Keratinocyte (primary cell): ENCODE measurements around the gene ASB6. TPM values are rescaled to one million over a fixed set of nuclear protein-coding genes. Genes with fewer than 3 reads are reported as not detected.

Source experiments
- DNase-seq: peaks from one replicate; pipeline ENCODE4 v3.0.0-alpha.2; 2011; ENCODE audit warnings: low read depth, missing footprints, low spot score
- FAIRE-seq: peaks from 2 replicates; lab custom pipeline; 2011; peaks lifted over from hg19 to GRCh38; lab: Jason Lieb, UNC
- H2AFZ ChIP-seq: 2 replicates; pipeline ENCODE4 v1.6.0; 2012; ENCODE audit warnings: low read length, control low read depth, inconsistent platforms; ENCODE audit not compliant: control insufficient read depth
- H3K27ac ChIP-seq: 2 replicates; pipeline ENCODE4 v1.5.1; 2011; ENCODE audit warnings: low read length; ENCODE audit not compliant: control insufficient read depth, insufficient read depth
- H3K27me3 ChIP-seq: 3 replicates; pipeline ENCODE4 v1.6.0; 2011; ENCODE audit warnings: low read length; ENCODE audit not compliant: control insufficient read depth, insufficient read depth; ENCODE audit errors: extremely low read depth
- H3K36me3 ChIP-seq, 2 experiments: 2 replicates in 1 of 2; 3 replicates in 1 of 2; pipeline ENCODE4 v1.5.1; 2011; ENCODE audit warnings: low read length in 2 of 2, mild to moderate bottlenecking in 1 of 2; ENCODE audit not compliant: control insufficient read depth in 2 of 2, insufficient read depth in 2 of 2; ENCODE audit errors: extremely low read depth in 1 of 2
- H3K4me1 ChIP-seq: 3 replicates; pipeline ENCODE4 v1.5.1; 2011; ENCODE audit warnings: low read length; ENCODE audit not compliant: control insufficient read depth, insufficient read depth; ENCODE audit errors: extremely low read depth
- H3K4me2 ChIP-seq: 3 replicates; pipeline ENCODE4 v1.6.0; 2011; ENCODE audit warnings: low read depth, low read length; ENCODE audit not compliant: control insufficient read depth, insufficient read depth; ENCODE audit errors: extremely low read depth
- H3K4me3 ChIP-seq, 3 experiments: fragments of 200-600 bp in 1 of 3; sonication (generic) in 1 of 3; 2 replicates in 2 of 3; 3 replicates in 1 of 3; pipeline ENCODE4 v1.5.1; 2011 to 2016; ENCODE audit warnings: low read length in 3 of 3, mild to moderate bottlenecking in 3 of 3, control low read depth in 2 of 3, inconsistent platforms in 1 of 3, low read depth in 1 of 3, mixed read lengths in 1 of 3, mixed run types in 1 of 3, moderate library complexity in 1 of 3; ENCODE audit not compliant: control insufficient read depth in 2 of 3, insufficient read depth in 2 of 3; ENCODE audit errors: extremely low read depth in 1 of 3
- H3K79me2 ChIP-seq: 2 replicates; pipeline ENCODE4 v1.6.0; 2012; ENCODE audit warnings: low read length; ENCODE audit not compliant: control insufficient read depth, insufficient read depth
- H3K9ac ChIP-seq: 3 replicates; pipeline ENCODE4 v1.6.0; 2011; ENCODE audit warnings: low read length; ENCODE audit not compliant: control insufficient read depth, insufficient read depth; ENCODE audit errors: extremely low read depth
- H3K9me1 ChIP-seq: 3 replicates; pipeline ENCODE4 v1.6.0; 2011; ENCODE audit warnings: low read length; ENCODE audit not compliant: control insufficient read depth, insufficient read depth; ENCODE audit errors: extremely low read depth
- H3K9me3 ChIP-seq: 2 replicates; pipeline ENCODE4 v1.5.1; 2012; ENCODE audit warnings: low read depth, low read length; ENCODE audit not compliant: control insufficient read depth
- H4K20me1 ChIP-seq: 3 replicates; pipeline ENCODE4 v1.6.0; 2011; ENCODE audit warnings: low read length; ENCODE audit not compliant: control insufficient read depth, insufficient read depth; ENCODE audit errors: extremely low read depth
- CTCF ChIP-seq, 3 experiments: IDR thresholded peaks in 1 of 3; conservative IDR thresholded peaks in 1 of 3; optimal IDR thresholded peaks in 1 of 3; 2 replicates in 2 of 3; 3 replicates in 1 of 3; pipeline versions ENCODE3 to v1.5.1; 2011; ENCODE audit warnings: low read length in 3 of 3, mild to moderate bottlenecking in 3 of 3, moderate library complexity in 2 of 3, control low read depth in 1 of 3, inconsistent platforms in 1 of 3; ENCODE audit not compliant: insufficient read depth in 2 of 3; ENCODE audit errors: extremely low read depth in 1 of 3
- EZH2 ChIP-seq: IDR thresholded peaks from one replicate; pipeline ENCODE4 v1.6.1; 2012; ENCODE audit warnings: inconsistent platforms, mild to moderate bottlenecking, low read length, moderate library complexity
- dilution Hi-C: fragments of 300-500 bp; cut with MboI; formaldehyde crosslinking; loops from one replicate; pipeline ENCODE4 v1.7.0; 2020; ENCODE audit warnings: low sequenced_read_pairs; ENCODE audit not compliant: extremely low pct_ligation_motif_present
- polyA plus RNA-seq, 5 experiments: library from polyadenylated mRNA; depleted of rRNA in 3 of 5; stranded (reverse) in 3 of 5; stranded (forward) in 1 of 5; unstranded in 1 of 5; fragments of >200 nt; gene quantifications; 1 replicate in 1 of 5; 2 replicates in 3 of 5; 3 replicates in 1 of 5; pipeline versions ENCODE4 v1.2.1 to v1.2.3, GENCODE V29; 2011 to 2012; ENCODE audit warnings: missing spikeins in 2 of 5, low read depth in 1 of 5, low replicate concordance in 1 of 5

The ASB6 gene
- polyA plus RNA-seq, 1 donor (not counting 4 experiments of a cell fraction or from before 2014, with no cell fraction given), result 16.3 TPM

GRCh38 chr9:129666575-129666974, 24.6 kb upstream of the ASB6 start:
- H3K4me1 ChIP-seq, result no peaks in the 10 kb centered on the region
- no peaks in the 10 kb centered on the region for H3K79me2 ChIP-seq
- H4K20me1 ChIP-seq, result no peaks in the 10 kb centered on the region
- H3K9ac ChIP-seq, result no peak overlapping the region
- TF ChIP-seq EZH2 (peak; percentile 74), CTCF (optimal IDR thresholded peaks at IDR 0.05 in 1 of 3, IDR thresholded peaks at IDR 0.05 in 1 of 3, conservative IDR thresholded peaks at IDR 0.05 in 1 of 3; ENCODE audit: extremely low read depth in 1 of 3, insufficient read depth in 2 of 3, low read length in 3 of 3) (no peak)
- H3K9me3 ChIP-seq, result no peaks in the 10 kb centered on the region
- H3K9me1 ChIP-seq, result no peaks in the 10 kb centered on the region
- H2AFZ ChIP-seq, result no peak overlapping the region
- FAIRE-seq, result no peak
- peaks cover 37% of the 10 kb centered on the region for H3K27me3 ChIP-seq
- dilution Hi-C loops, result no loop called here
- H3K4me3 ChIP-seq, result no peak overlapping the region
- H3K36me3 ChIP-seq, result no peaks in the 10 kb centered on the region
- no peak for DNase-seq
- H3K27ac ChIP-seq, result no peak overlapping the region
- no peak overlapping the region for H3K4me2 ChIP-seq

GRCh38 chr9:129665814-129666520, 24.0 kb upstream of the ASB6 start:
- TF ChIP-seq CTCF (optimal IDR thresholded peaks at IDR 0.05 in 1 of 3, IDR thresholded peaks at IDR 0.05 in 1 of 3, conservative IDR thresholded peaks at IDR 0.05 in 1 of 3; ENCODE audit: extremely low read depth in 1 of 3, insufficient read depth in 2 of 3, low read length in 3 of 3) (no peak), EZH2 (peak; percentile 91)
- DNase-seq (no peak), FAIRE-seq (no peak)
- peak overlapping the region; percentile 5 for H3K4me2 ChIP-seq
- H3K36me3 ChIP-seq, result no peaks in the 10 kb centered on the region
- dilution Hi-C loops, result no loop called here
- no peak overlapping the region for H3K9ac ChIP-seq
- no peak overlapping the region for H2AFZ ChIP-seq
- no peaks in the 10 kb centered on the region for H3K79me2 ChIP-seq
- H3K9me3 ChIP-seq, result no peaks in the 10 kb centered on the region
- H4K20me1 ChIP-seq, result no peaks in the 10 kb centered on the region
- H3K27me3 ChIP-seq, result peaks cover 37% of the 10 kb centered on the region
- no peak overlapping the region for H3K4me3 ChIP-seq
- no peak overlapping the region for H3K27ac ChIP-seq
- no peaks in the 10 kb centered on the region for H3K9me1 ChIP-seq
- H3K4me1 ChIP-seq, result no peaks in the 10 kb centered on the region
